Chondrocyte (in vitro differentiated cells): ENCODE data around the gene CDH16. TPM values are rescaled to one million over a fixed set of nuclear protein-coding genes. Genes with fewer than 3 reads are reported as not detected.

Experiments used
- DNase-seq: peaks from one replicate; pipeline ENCODE4 v3.0.0; 2021; ENCODE audit warnings: mixed read lengths, low spot score
- H3K27ac Mint-ChIP-seq: one replicate; pipeline ENCODE4 v1.8.0; 2021; ENCODE audit warnings: mild to moderate bottlenecking, moderate library complexity, mixed read lengths; ENCODE audit not compliant: unreplicated experiment
- H3K27me3 Mint-ChIP-seq: 2 replicates; pipeline ENCODE4 v1.8.0; 2021; ENCODE audit warnings: low read depth, mixed read lengths
- H3K36me3 Mint-ChIP-seq: 2 replicates; pipeline ENCODE4 v1.8.0; 2021; ENCODE audit warnings: low read depth, mixed read lengths
- H3K4me1 Mint-ChIP-seq: 2 replicates; pipeline ENCODE4 v1.8.0; 2021; ENCODE audit warnings: low read depth, mild to moderate bottlenecking, mixed read lengths
- H3K4me3 Mint-ChIP-seq: one replicate; pipeline ENCODE4 v1.8.0; 2021; ENCODE audit warnings: mild to moderate bottlenecking, moderate library complexity, mixed read lengths; ENCODE audit not compliant: unreplicated experiment
- H3K9me3 Mint-ChIP-seq: 2 replicates; pipeline ENCODE4 v1.8.0; 2021; ENCODE audit warnings: low read depth, mixed read lengths
- CTCF ChIP-seq: fragments of 200-600 bp; sonication (generic); IDR thresholded peaks from 2 replicates; pipeline ENCODE4 v1.5.0; 2021; ENCODE audit warnings: antibody characterized with exemption, mild to moderate bottlenecking, moderate library complexity
- total RNA-seq: library from RNA; stranded (reverse); gene quantifications from 3 replicates; pipeline ENCODE4 v1.2.1, GENCODE V29; 2021

CDH16 gene
- total RNA-seq, 1 donor from 2014 or later: not detected

GRCh38 chr16:66881014-66881417 lies 37.7 kb downstream of the CDH16 start:
- no peak for DNase-seq
- Mint-ChIP-seq H3K27me3 (no peaks in the 10 kb centered on the region), H3K36me3 (peaks cover 11% of the 10 kb centered on the region), H3K4me3 (peak overlapping the region; percentile 97), H3K4me1 (peaks cover 20% of the 10 kb centered on the region), H3K27ac (no peak overlapping the region), H3K9me3 (no peaks in the 10 kb centered on the region)
- TF ChIP-seq CTCF: no peak

DNA sequence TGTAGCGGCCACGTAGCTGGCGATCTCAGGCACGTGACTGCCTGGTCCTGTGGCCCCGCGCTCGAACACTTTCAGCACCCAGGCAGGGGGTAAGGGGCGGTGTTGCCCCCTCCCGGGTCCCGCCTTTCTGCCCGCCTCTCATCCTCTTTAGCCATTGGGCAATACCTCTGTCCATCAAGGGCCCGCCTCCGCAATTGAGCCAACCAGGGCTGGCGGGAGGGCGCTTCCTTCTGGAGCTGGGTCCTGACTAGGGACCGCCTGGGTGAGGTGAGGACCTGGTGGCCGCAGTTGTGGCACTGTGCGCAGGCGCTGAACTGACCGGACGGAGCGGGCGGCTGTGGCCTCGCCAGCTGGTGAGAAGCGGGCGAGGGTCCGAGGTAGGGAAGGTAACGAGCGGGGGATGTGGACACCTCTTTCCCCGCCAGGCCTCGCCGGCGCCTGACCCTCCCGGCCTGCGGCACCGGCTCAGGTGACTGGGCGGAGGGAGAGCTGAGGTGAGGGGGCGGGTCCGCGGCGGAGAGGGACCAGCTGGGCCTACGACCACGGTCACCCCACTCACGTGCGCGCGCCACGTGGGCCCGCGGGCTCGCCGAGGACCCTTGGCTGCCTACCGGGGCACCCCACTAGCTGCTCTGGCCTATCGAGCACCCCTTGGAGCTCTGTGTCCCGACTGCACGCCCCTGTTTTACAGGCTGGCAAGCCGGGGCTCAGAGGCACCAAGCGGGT lies 38.2 kb downstream of the CDH16 start, which contains the start of gene PDP2:
Gene PDP2, plus strand, starts transcription at position 228 of the 726 bp plus-strand sequence. CDS start 3,770 bp downstream, outside the sequence.
- Mint-ChIP-seq H3K4me1 (peaks cover 23% of the 10 kb centered on the region), H3K27me3 (no peaks in the 10 kb centered on the region), H3K36me3 (peaks cover 6% of the 10 kb centered on the region), H3K4me3 (peak within 1 kb of the TSS; percentile 97), H3K9me3 (no peaks in the 10 kb centered on the region), H3K27ac (peak within 1 kb of the TSS; percentile 88)
- peak; percentile 97 for DNase-seq
- no peak for TF ChIP-seq CTCF

DNA sequence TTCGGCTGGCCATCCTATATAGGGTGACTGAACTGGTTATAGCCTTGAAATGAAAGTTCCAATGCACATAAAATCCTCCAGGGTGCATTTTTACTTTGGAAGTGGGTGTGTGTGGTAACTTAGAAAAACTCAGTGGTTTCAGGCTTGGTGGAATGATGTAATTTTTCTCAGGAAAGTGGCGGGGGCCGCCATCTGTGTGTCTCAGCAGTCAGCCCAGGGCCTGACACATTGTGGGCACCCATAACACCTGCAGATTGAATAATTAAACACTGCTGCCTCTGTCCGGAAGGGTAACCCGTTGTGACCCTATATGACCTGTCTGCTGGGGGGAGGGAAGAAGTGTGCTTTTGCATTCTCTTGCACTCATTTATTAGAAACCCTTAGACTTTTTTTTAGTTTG lies 40.6 kb downstream of the CDH16 start:
- Mint-ChIP-seq H3K4me3 (no peak overlapping the region), H3K27ac (peak overlapping the region; percentile 79), H3K9me3 (no peaks in the 10 kb centered on the region), H3K4me1 (peaks cover 41% of the 10 kb centered on the region), H3K27me3 (no peaks in the 10 kb centered on the region), H3K36me3 (no peaks in the 10 kb centered on the region)
- TF ChIP-seq CTCF: no peak
- no peak for DNase-seq

DNA sequence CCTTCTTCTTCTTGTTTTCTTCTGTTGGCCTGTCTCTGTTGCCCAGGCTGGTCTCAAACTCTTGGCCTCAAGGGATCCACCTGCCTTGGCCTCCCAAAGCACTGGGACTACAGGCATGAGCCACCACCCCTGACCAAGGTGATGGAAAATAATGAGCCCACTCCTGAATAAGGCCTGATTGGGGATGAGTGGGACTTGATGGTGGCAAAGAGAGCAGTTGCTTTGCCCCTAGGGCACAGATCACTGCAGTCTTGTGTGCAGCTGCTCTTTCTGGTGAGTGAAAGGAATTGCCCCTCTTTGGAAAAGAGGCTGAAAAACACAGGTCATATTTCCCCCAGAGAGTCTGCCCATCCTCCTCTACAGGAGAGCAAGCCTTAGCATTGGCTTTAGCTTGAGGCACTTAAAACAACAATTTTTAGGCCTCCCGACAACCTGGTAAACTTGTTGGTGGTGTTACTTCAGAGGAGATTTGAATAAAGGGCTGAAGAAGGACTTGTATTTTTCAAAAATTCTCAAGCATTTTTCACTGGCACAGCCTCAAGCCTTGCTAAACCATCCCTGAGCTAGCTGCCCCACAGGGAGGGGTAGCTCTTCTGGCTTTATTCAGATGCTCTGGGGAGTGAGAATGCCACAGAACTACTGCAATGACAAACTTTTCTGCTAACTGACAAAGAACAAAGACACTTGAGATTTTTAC lies 44.5 kb downstream of the CDH16 start:
- H3K4me3 Mint-ChIP-seq: no peak overlapping the region

More for the DNA sequence above, 44.5 kb downstream of the CDH16 start:
- H3K4me1 Mint-ChIP-seq: peaks cover 38% of the 10 kb centered on the region
- peak; percentile 31 for TF ChIP-seq CTCF
- H3K36me3 Mint-ChIP-seq: no peaks in the 10 kb centered on the region
- H3K9me3 Mint-ChIP-seq: no peaks in the 10 kb centered on the region
- no peaks in the 10 kb centered on the region for H3K27me3 Mint-ChIP-seq
- DNase-seq: no peak
- H3K27ac Mint-ChIP-seq: peak overlapping the region; percentile 88
